OCI-LY3 (cell line): ENCODE results near the gene JAZF1.

Source experiments
- H2AFZ ChIP-seq: fragments of 200-600, 300-600 bp; shearing (Covaris generic); 2 replicates; pipeline ENCODE4 v1.6.0; 2014; ENCODE audit warnings: antibody characterized with exemption, low read depth, low read length
- H3K27ac ChIP-seq: fragments of 200-600, 300-600 bp; sonication (generic); 2 replicates; pipeline ENCODE4 v1.5.1; 2014; ENCODE audit warnings: mild to moderate bottlenecking, low read length, moderate library complexity, mixed read lengths
- H3K27me3 ChIP-seq: fragments of 200-600, 300-600 bp; sonication (generic); 2 replicates; pipeline ENCODE4 v1.6.1; 2014; ENCODE audit warnings: low read depth, low read length, mixed read lengths
- H3K36me3 ChIP-seq: fragments of 200-600, 300-600 bp; sonication (generic); replicated peaks from 2 replicates; pipeline ENCODE3; 2014; ENCODE audit warnings: low read depth, low read length, mixed read lengths
- H3K4me1 ChIP-seq: fragments of 300-600, 200-600 bp; sonication (generic); 2 replicates; pipeline ENCODE4 v1.6.1; 2014; ENCODE audit warnings: low read length, mixed read lengths
- H3K4me2 ChIP-seq: fragments of 200-600, 300-600 bp; sonication (generic); 2 replicates; pipeline ENCODE4 v1.6.1; 2014; ENCODE audit warnings: low read length, mixed read lengths
- H3K4me3 ChIP-seq: fragments of 300-600, 200-600 bp; sonication (generic); 2 replicates; pipeline ENCODE4 v1.5.1; 2014; ENCODE audit warnings: antibody characterized with exemption, mild to moderate bottlenecking, low read length, moderate library complexity
- H3K79me2 ChIP-seq: fragments of 300-600, 200-600 bp; shearing (Covaris generic); 2 replicates; pipeline ENCODE4 v1.6.1; 2014; ENCODE audit warnings: mild to moderate bottlenecking, low read length, mixed read lengths
- H3K9ac ChIP-seq: fragments of 300-600, 200-600 bp; shearing (Covaris generic); 2 replicates; pipeline ENCODE4 v1.6.0; 2014; ENCODE audit warnings: mild to moderate bottlenecking, low read length, moderate library complexity
- H3K9me3 ChIP-seq: fragments of 200-600, 300-600 bp; shearing (Covaris generic); 2 replicates; pipeline ENCODE4 v1.6.1; 2014; ENCODE audit warnings: low read length, mixed read lengths; ENCODE audit not compliant: insufficient read depth
- H4K20me1 ChIP-seq: fragments of 200-600, 300-600 bp; sonication (generic); 2 replicates; pipeline ENCODE4 v1.6.1; 2016; ENCODE audit warnings: low read length, mixed read lengths; ENCODE audit not compliant: insufficient read depth
- EZH2phosphoT487 ChIP-seq: fragments of 200-600 bp; shearing (Covaris generic); IDR thresholded peaks from 2 replicates; pipeline ENCODE4 v1.6.1; 2018; ENCODE audit warnings: antibody characterized with exemption, mixed run types, low read depth
- TF ChIP-seq, protein P1 (sequence below): fragments of 200-600, 300-600 bp; sonication (generic); IDR thresholded peaks from 2 replicates; pipeline ENCODE4 v1.5.1; 2014; ENCODE audit warnings: antibody characterized with exemption, low read length, low read depth

The JAZF1 gene

DNA sequence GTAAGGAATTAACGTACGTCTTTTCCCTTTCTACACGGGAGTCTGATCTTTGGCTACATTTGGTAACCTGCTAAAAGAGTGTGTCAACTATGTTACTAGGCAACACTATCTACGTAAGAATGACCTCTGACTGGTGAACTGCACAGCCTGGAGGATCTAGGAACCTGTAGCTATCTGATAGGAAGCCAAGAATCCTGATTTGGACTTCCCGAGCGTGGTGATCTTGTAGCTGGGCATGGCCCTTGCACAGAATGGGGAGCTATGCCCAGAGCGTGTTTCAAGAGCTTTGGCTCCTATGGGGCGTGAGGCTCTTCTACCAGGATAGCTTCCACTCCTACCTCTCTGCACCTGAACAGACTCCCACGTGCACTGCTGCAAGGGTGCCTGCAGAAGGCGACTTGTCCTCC is 283.2 kb downstream of the JAZF1 start:
- Histone ChIP-seq H3K4me2 (no peak overlapping the region), H4K20me1 (peaks cover 27% of the 10 kb centered on the region; the same call in 1 of the 2 replicates), H3K36me3 (no peaks in the 10 kb centered on the region), H3K27me3 (peaks cover 9% of the 10 kb centered on the region; the same call in 1 of the 2 replicates), H3K9ac (no peak overlapping the region), H3K4me1 (peaks cover 20% of the 10 kb centered on the region), H3K4me3 (no peak overlapping the region), H3K79me2 (no peaks in the 10 kb centered on the region), H3K27ac (no peak overlapping the region), H2AFZ (no peak overlapping the region), H3K9me3 (no peaks in the 10 kb centered on the region)
- TF ChIP-seq, protein P1, sequence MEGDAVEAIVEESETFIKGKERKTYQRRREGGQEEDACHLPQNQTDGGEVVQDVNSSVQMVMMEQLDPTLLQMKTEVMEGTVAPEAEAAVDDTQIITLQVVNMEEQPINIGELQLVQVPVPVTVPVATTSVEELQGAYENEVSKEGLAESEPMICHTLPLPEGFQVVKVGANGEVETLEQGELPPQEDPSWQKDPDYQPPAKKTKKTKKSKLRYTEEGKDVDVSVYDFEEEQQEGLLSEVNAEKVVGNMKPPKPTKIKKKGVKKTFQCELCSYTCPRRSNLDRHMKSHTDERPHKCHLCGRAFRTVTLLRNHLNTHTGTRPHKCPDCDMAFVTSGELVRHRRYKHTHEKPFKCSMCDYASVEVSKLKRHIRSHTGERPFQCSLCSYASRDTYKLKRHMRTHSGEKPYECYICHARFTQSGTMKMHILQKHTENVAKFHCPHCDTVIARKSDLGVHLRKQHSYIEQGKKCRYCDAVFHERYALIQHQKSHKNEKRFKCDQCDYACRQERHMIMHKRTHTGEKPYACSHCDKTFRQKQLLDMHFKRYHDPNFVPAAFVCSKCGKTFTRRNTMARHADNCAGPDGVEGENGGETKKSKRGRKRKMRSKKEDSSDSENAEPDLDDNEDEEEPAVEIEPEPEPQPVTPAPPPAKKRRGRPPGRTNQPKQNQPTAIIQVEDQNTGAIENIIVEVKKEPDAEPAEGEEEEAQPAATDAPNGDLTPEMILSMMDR, result no peak
- TF ChIP-seq EZH2phosphoT487, result no peak

DNA sequence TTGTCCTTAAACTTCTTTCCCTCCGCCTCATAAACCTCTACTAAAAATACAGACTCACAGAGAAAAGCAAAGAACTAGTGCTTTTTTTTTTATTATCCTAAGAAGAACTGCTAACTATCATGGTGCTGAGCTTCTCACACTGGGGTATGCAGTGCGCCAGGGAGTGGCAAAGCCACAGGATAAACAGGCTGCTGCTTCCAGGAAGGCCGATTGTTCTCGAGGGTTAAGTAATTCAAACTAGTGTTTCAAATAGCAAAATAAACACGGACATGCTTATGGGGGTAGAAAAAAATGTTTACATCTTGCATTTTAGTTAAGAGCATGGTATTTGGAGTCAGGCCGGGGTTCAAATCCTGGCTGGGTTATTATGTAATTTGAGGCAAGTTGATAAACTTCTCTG is 283.6 kb downstream of the JAZF1 start:
- Histone ChIP-seq H3K27me3 (peaks cover 9% of the 10 kb centered on the region; the same call in 1 of the 2 replicates), H3K36me3 (no peaks in the 10 kb centered on the region), H3K9me3 (no peaks in the 10 kb centered on the region), H3K9ac (no peak overlapping the region), H3K27ac (no peak overlapping the region), H3K4me1 (peaks cover 16% of the 10 kb centered on the region), H3K4me2 (no peak overlapping the region), H4K20me1 (peaks cover 27% of the 10 kb centered on the region; the same call in 1 of the 2 replicates), H3K4me3 (no peak overlapping the region), H2AFZ (no peak overlapping the region), H3K79me2 (no peaks in the 10 kb centered on the region)
- no peak for TF ChIP-seq EZH2phosphoT487
- TF ChIP-seq, protein P1, result no peak

DNA sequence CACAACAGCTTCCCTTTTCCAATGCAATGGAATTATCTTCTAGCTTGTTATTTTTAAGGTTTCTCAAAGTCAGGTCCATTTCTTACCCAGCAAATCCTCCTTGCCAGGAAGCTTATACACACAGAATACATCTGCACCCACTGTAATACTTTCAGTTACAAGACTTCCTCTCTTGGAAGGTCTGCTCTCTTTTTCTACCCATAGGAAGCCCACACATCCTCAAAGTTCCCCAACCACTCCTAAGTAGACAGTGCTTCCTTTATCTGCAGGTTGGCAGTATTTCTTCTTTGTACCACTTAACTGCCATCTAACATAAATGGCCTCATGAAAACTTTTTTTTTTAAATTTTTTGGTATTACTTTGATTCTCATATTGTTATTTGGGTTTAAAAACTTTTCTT is 285.0 kb downstream of the JAZF1 start:
- peaks cover 4% of the 10 kb centered on the region for H3K4me1 ChIP-seq
- H4K20me1 ChIP-seq, result peaks cover 22% of the 10 kb centered on the region; the same call in 1 of the 2 replicates
- no peak overlapping the region for H3K4me2 ChIP-seq
- no peak overlapping the region for H2AFZ ChIP-seq
- H3K9me3 ChIP-seq, result no peaks in the 10 kb centered on the region
- H3K27me3 ChIP-seq, result peaks cover 9% of the 10 kb centered on the region; the same call in 1 of the 2 replicates
- TF ChIP-seq, protein P1, result no peak
- no peaks in the 10 kb centered on the region for H3K36me3 ChIP-seq
- no peak overlapping the region for H3K9ac ChIP-seq
- H3K27ac ChIP-seq, result no peak overlapping the region
- no peak overlapping the region for H3K4me3 ChIP-seq
- no peaks in the 10 kb centered on the region for H3K79me2 ChIP-seq

DNA sequence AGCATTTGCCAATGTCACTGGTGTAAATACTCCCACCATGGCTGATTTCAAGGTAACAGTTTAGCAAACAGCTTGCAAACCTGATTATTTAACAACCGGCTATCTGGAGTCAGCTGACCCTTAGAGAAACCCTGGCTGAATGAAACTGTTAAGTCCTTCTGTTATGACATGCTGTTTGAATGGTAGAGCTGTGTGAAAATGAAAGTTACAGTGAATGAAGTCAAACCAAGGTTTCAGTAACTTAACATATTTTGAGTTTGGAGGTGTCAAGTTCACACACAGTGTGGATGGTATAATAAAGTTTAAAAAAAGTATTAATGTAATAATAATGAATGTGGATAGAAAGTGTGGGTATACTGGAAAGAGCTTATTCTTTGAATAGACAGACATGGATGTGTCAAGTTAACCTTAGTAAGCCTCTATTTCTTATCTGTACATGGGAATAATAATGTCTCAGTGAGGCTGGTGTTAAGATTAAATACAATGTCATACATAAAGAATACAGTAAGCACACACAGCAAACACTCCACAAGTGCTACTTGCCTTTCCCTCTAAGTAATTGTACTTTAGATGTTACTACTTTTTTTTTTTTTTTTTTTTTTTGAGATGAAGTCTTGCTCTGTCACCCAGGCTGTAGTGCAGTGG is 290.3 kb downstream of the JAZF1 start:
- H3K4me2 ChIP-seq, result peak overlapping the region; percentile 73

More for the DNA sequence above, 290.3 kb downstream of the JAZF1 start:
- Histone ChIP-seq H3K9ac (no peak overlapping the region), H2AFZ (no peak overlapping the region), H3K27me3 (no peaks in the 10 kb centered on the region), H3K36me3 (no peaks in the 10 kb centered on the region), H3K4me3 (peak overlapping the region; percentile 43; the same call in 1 of the 2 replicates), H3K4me1 (peaks cover 10% of the 10 kb centered on the region), H3K27ac (no peak overlapping the region), H4K20me1 (no peaks in the 10 kb centered on the region; the same call in 1 of the 2 replicates), H3K9me3 (no peaks in the 10 kb centered on the region), H3K79me2 (no peaks in the 10 kb centered on the region)
- TF ChIP-seq, protein P1, result no peak
